Keratinocyte (primary cell): Measurements from ENCODE around the gene CEMIP2. TPM values are rescaled to one million over a fixed set of nuclear protein-coding genes. Genes with fewer than 3 reads are reported as not detected.

Source experiments
- DNase-seq: peaks from one replicate; pipeline ENCODE4 v3.0.0-alpha.2; 2011; ENCODE audit warnings: low read depth, missing footprints, low spot score
- FAIRE-seq: peaks from 2 replicates; lab custom pipeline; 2011; peaks lifted over from hg19 to GRCh38; lab: Jason Lieb, UNC
- H2AFZ ChIP-seq: 2 replicates; pipeline ENCODE4 v1.6.0; 2012; ENCODE audit warnings: low read length, control low read depth, inconsistent platforms; ENCODE audit not compliant: control insufficient read depth
- H3K27ac ChIP-seq: 2 replicates; pipeline ENCODE4 v1.5.1; 2011; ENCODE audit warnings: low read length; ENCODE audit not compliant: control insufficient read depth, insufficient read depth
- H3K27me3 ChIP-seq: 3 replicates; pipeline ENCODE4 v1.6.0; 2011; ENCODE audit warnings: low read length; ENCODE audit not compliant: control insufficient read depth, insufficient read depth; ENCODE audit errors: extremely low read depth
- H3K36me3 ChIP-seq, 2 experiments: 2 replicates in 1 of 2; 3 replicates in 1 of 2; pipeline ENCODE4 v1.5.1; 2011; ENCODE audit warnings: low read length in 2 of 2, mild to moderate bottlenecking in 1 of 2; ENCODE audit not compliant: control insufficient read depth in 2 of 2, insufficient read depth in 2 of 2; ENCODE audit errors: extremely low read depth in 1 of 2
- H3K4me1 ChIP-seq: 3 replicates; pipeline ENCODE4 v1.5.1; 2011; ENCODE audit warnings: low read length; ENCODE audit not compliant: control insufficient read depth, insufficient read depth; ENCODE audit errors: extremely low read depth
- H3K4me2 ChIP-seq: 3 replicates; pipeline ENCODE4 v1.6.0; 2011; ENCODE audit warnings: low read depth, low read length; ENCODE audit not compliant: control insufficient read depth, insufficient read depth; ENCODE audit errors: extremely low read depth
- H3K4me3 ChIP-seq, 3 experiments: fragments of 200-600 bp in 1 of 3; sonication (generic) in 1 of 3; 2 replicates in 2 of 3; 3 replicates in 1 of 3; pipeline ENCODE4 v1.5.1; 2011 to 2016; ENCODE audit warnings: low read length in 3 of 3, mild to moderate bottlenecking in 3 of 3, control low read depth in 2 of 3, inconsistent platforms in 1 of 3, low read depth in 1 of 3, mixed read lengths in 1 of 3, mixed run types in 1 of 3, moderate library complexity in 1 of 3; ENCODE audit not compliant: control insufficient read depth in 2 of 3, insufficient read depth in 2 of 3; ENCODE audit errors: extremely low read depth in 1 of 3
- H3K79me2 ChIP-seq: 2 replicates; pipeline ENCODE4 v1.6.0; 2012; ENCODE audit warnings: low read length; ENCODE audit not compliant: control insufficient read depth, insufficient read depth
- H3K9ac ChIP-seq: 3 replicates; pipeline ENCODE4 v1.6.0; 2011; ENCODE audit warnings: low read length; ENCODE audit not compliant: control insufficient read depth, insufficient read depth; ENCODE audit errors: extremely low read depth
- H3K9me1 ChIP-seq: 3 replicates; pipeline ENCODE4 v1.6.0; 2011; ENCODE audit warnings: low read length; ENCODE audit not compliant: control insufficient read depth, insufficient read depth; ENCODE audit errors: extremely low read depth
- H3K9me3 ChIP-seq: 2 replicates; pipeline ENCODE4 v1.5.1; 2012; ENCODE audit warnings: low read depth, low read length; ENCODE audit not compliant: control insufficient read depth
- H4K20me1 ChIP-seq: 3 replicates; pipeline ENCODE4 v1.6.0; 2011; ENCODE audit warnings: low read length; ENCODE audit not compliant: control insufficient read depth, insufficient read depth; ENCODE audit errors: extremely low read depth
- CTCF ChIP-seq, 3 experiments: IDR thresholded peaks in 1 of 3; conservative IDR thresholded peaks in 1 of 3; optimal IDR thresholded peaks in 1 of 3; 2 replicates in 2 of 3; 3 replicates in 1 of 3; pipeline versions ENCODE3 to v1.5.1; 2011; ENCODE audit warnings: low read length in 3 of 3, mild to moderate bottlenecking in 3 of 3, moderate library complexity in 2 of 3, control low read depth in 1 of 3, inconsistent platforms in 1 of 3; ENCODE audit not compliant: insufficient read depth in 2 of 3; ENCODE audit errors: extremely low read depth in 1 of 3
- EZH2 ChIP-seq: IDR thresholded peaks from one replicate; pipeline ENCODE4 v1.6.1; 2012; ENCODE audit warnings: inconsistent platforms, mild to moderate bottlenecking, low read length, moderate library complexity
- dilution Hi-C: fragments of 300-500 bp; cut with MboI; formaldehyde crosslinking; loops from one replicate; pipeline ENCODE4 v1.7.0; 2020; ENCODE audit warnings: low sequenced_read_pairs; ENCODE audit not compliant: extremely low pct_ligation_motif_present
- polyA plus RNA-seq, 5 experiments: library from polyadenylated mRNA; depleted of rRNA in 3 of 5; stranded (reverse) in 3 of 5; stranded (forward) in 1 of 5; unstranded in 1 of 5; fragments of >200 nt; gene quantifications; 1 replicate in 1 of 5; 2 replicates in 3 of 5; 3 replicates in 1 of 5; pipeline versions ENCODE4 v1.2.1 to v1.2.3, GENCODE V29; 2011 to 2012; ENCODE audit warnings: missing spikeins in 2 of 5, low read depth in 1 of 5, low replicate concordance in 1 of 5

CEMIP2 gene
- polyA plus RNA-seq, 1 donor (not counting 4 experiments of a cell fraction or from before 2014, with no cell fraction given), result 47.7 TPM

- no peaks in the 10 kb centered on the region for H4K20me1 ChIP-seq
- peak overlapping the region; percentile 83 for H2AFZ ChIP-seq
- H3K9me1 ChIP-seq, result no peaks in the 10 kb centered on the region
- H3K9ac ChIP-seq, result peak overlapping the region; percentile 74
- H3K27me3 ChIP-seq, result no peaks in the 10 kb centered on the region
- peak overlapping the region; percentile 68 for H3K27ac ChIP-seq
- no peaks in the 10 kb centered on the region for H3K36me3 ChIP-seq
- peaks cover 29% of the 10 kb centered on the region for H3K4me1 ChIP-seq
- peak overlapping the region; percentile 91 for H3K4me2 ChIP-seq
- no peaks in the 10 kb centered on the region for H3K9me3 ChIP-seq
- TF ChIP-seq CTCF (optimal IDR thresholded peaks at IDR 0.05 in 1 of 3, IDR thresholded peaks at IDR 0.05 in 1 of 3, conservative IDR thresholded peaks at IDR 0.05 in 1 of 3; ENCODE audit: extremely low read depth in 1 of 3, insufficient read depth in 2 of 3, low read length in 3 of 3), result peak in 2 of 3 experiments; percentile 9 to 43
- no peak for TF ChIP-seq EZH2
- DNase-seq, result no peak
- H3K4me3 ChIP-seq, result peak overlapping the region; percentile 66 to 87 (median 67)
- dilution Hi-C loops, result no loop called here
- H3K79me2 ChIP-seq, result peaks cover 37% of the 10 kb centered on the region
- FAIRE-seq, result no peak
Measured at GRCh38 chr9:71769175-71770161, 1.2 kb upstream of the CEMIP2 start.

- TF ChIP-seq EZH2 (no peak), CTCF (optimal IDR thresholded peaks at IDR 0.05 in 1 of 3, IDR thresholded peaks at IDR 0.05 in 1 of 3, conservative IDR thresholded peaks at IDR 0.05 in 1 of 3; ENCODE audit: extremely low read depth in 1 of 3, insufficient read depth in 2 of 3, low read length in 3 of 3) (no peak)
- no peaks in the 10 kb centered on the region for H3K9me1 ChIP-seq
- dilution Hi-C loops, result no loop called here
- peaks cover 45% of the 10 kb centered on the region for H3K79me2 ChIP-seq
- DNase-seq (no peak), FAIRE-seq (no peak)
- no peaks in the 10 kb centered on the region for H3K9me3 ChIP-seq
- peak overlapping the region; percentile 73 for H3K4me2 ChIP-seq
- H3K4me1 ChIP-seq, result peaks cover 45% of the 10 kb centered on the region
- H4K20me1 ChIP-seq, result no peaks in the 10 kb centered on the region
- peak overlapping the region; percentile 48 for H2AFZ ChIP-seq
- peak overlapping the region; percentile 87 to 100 (median 98) for H3K4me3 ChIP-seq
- H3K9ac ChIP-seq, result peak overlapping the region; percentile 92
- H3K27ac ChIP-seq, result peak overlapping the region; percentile 89
- H3K36me3 ChIP-seq, result no peaks in the 10 kb centered on the region
- no peaks in the 10 kb centered on the region for H3K27me3 ChIP-seq
Measured at GRCh38 chr9:71767776-71768321, 464 bp downstream of the CEMIP2 start.
